Activated CD8-positive, alpha-beta memory T cell treated with anti-CD3 and anti-CD28 coated beads for 4 hours (primary cell): ENCODE results near the gene NCL.

ENCODE experiments used
- DNase-seq, 2 donors: peaks; one replicate each; pipeline ENCODE4 v3.0.0-alpha.2; 2020; ENCODE audit warnings: low read depth in 2 of 2

NCL gene

GRCh38 chr2:231463698-231464575 is at the start of gene NCL:
TSS of gene NCL (minus strand) at chr2:231464484. CDS start at chr2:231464353, 131 bp downstream.
- DNase-seq = peak; percentile 77 to 85

GRCh38 chr2:231513746-231514224 is 49.5 kb upstream of the NCL start:
- no peak for DNase-seq

- DNase-seq = no peak
These were observed 47.9 kb upstream of the NCL start for GRCh38 chr2:231512222-231512621.

- no peak for DNase-seq
These were observed 39.5 kb upstream of the NCL start for GRCh38 chr2:231503766-231504165.

- no peak for DNase-seq
These were observed 38.3 kb upstream of the NCL start for GRCh38 chr2:231502596-231502995.

- DNase-seq = no peak
These were observed 33.4 kb upstream of the NCL start for GRCh38 chr2:231497651-231498050.

- DNase-seq = no peak
These were observed 30.4 kb upstream of the NCL start for GRCh38 chr2:231494669-231495068.

GRCh38 chr2:231490801-231491200 is 26.5 kb upstream of the NCL start:
- no peak for DNase-seq

GRCh38 chr2:231489990-231490389 is 25.7 kb upstream of the NCL start:
- DNase-seq = no peak

GRCh38 chr2:231488331-231488730 is 24.0 kb upstream of the NCL start:
- no peak for DNase-seq

GRCh38 chr2:231486851-231487596 is 22.7 kb upstream of the NCL start:
- DNase-seq = no peak

- DNase-seq = no peak
These were observed 19.4 kb upstream of the NCL start for GRCh38 chr2:231483398-231484329.

GRCh38 chr2:231482806-231483391 is 18.6 kb upstream of the NCL start:
- peak; percentile 43 to 48 for DNase-seq

GRCh38 chr2:231480781-231481180 is 16.5 kb upstream of the NCL start:
- no peak for DNase-seq

GRCh38 chr2:231479455-231479854 is 15.2 kb upstream of the NCL start:
- no peak for DNase-seq

- no peak for DNase-seq
These were observed 12.6 kb upstream of the NCL start for GRCh38 chr2:231476920-231477319.

GRCh38 chr2:231475965-231476364 is 11.7 kb upstream of the NCL start:
- no peak for DNase-seq

- no peak for DNase-seq
These were observed 8.5 kb upstream of the NCL start for GRCh38 chr2:231472816-231473215.

GRCh38 chr2:231470246-231470900 is 6.1 kb upstream of the NCL start:
- DNase-seq = no peak

- DNase-seq = no peak
These were observed 5.3 kb upstream of the NCL start for GRCh38 chr2:231469583-231469950.
